Endodermal cell (in vitro differentiated cells): ENCODE measurements around the gene PODXL2. TPM values are rescaled to one million over a fixed set of nuclear protein-coding genes. Genes with fewer than 3 reads are reported as not detected.

ENCODE experiments used
- DNase-seq: peaks from one replicate; pipeline ENCODE4 v3.0.0-alpha.2; 2017
- H3K27ac ChIP-seq: 2 replicates; pipeline ENCODE4 v1.5.1; 2013; ENCODE audit warnings: mild to moderate bottlenecking, low read depth, low read length, moderate library complexity
- H3K27me3 ChIP-seq: 2 replicates; pipeline ENCODE4 v1.6.1; 2013; ENCODE audit warnings: mild to moderate bottlenecking, low read length, moderate library complexity; ENCODE audit not compliant: insufficient read depth, control insufficient read depth, poor library complexity, severe bottlenecking
- H3K36me3 ChIP-seq: 2 replicates; pipeline ENCODE4 v1.7.0; 2013; ENCODE audit warnings: mild to moderate bottlenecking, low read length, moderate library complexity; ENCODE audit not compliant: control insufficient read depth, insufficient read depth
- H3K4me1 ChIP-seq: one replicate; pipeline ENCODE4 v1.7.0; 2013; ENCODE audit warnings: low read length; ENCODE audit not compliant: control insufficient read depth, insufficient read depth
- H3K4me3 ChIP-seq: 2 replicates; pipeline ENCODE4 v1.5.1; 2013; ENCODE audit warnings: mild to moderate bottlenecking, low read length, moderate library complexity
- H3K9ac ChIP-seq: 2 replicates; pipeline ENCODE4 v1.6.1; 2013; ENCODE audit warnings: mild to moderate bottlenecking, low read length, moderate library complexity; ENCODE audit not compliant: poor library complexity, severe bottlenecking; ENCODE audit errors: extremely low read depth
- H3K9me3 ChIP-seq: 2 replicates; pipeline ENCODE4 v1.6.1; 2013; ENCODE audit warnings: mild to moderate bottlenecking, low read length, moderate library complexity; ENCODE audit not compliant: control insufficient read depth
- H3K27ac Mint-ChIP-seq: 2 replicates; pipeline ENCODE4 v1.8.0; 2020; ENCODE audit warnings: mixed read lengths
- H3K27me3 Mint-ChIP-seq: 2 replicates; pipeline ENCODE4 v1.8.0; 2021; ENCODE audit warnings: mild to moderate bottlenecking, mixed read lengths; ENCODE audit not compliant: insufficient read depth
- H3K36me3 Mint-ChIP-seq: 2 replicates; pipeline ENCODE4 v1.8.0; 2020; ENCODE audit warnings: low read depth, mixed read lengths
- H3K4me1 Mint-ChIP-seq: 2 replicates; pipeline ENCODE4 v1.8.0; 2020; ENCODE audit warnings: mixed read lengths
- H3K4me3 Mint-ChIP-seq: 2 replicates; pipeline ENCODE4 v1.8.0; 2020; ENCODE audit warnings: mild to moderate bottlenecking, moderate library complexity, mixed read lengths
- H3K9me3 Mint-ChIP-seq: 2 replicates; pipeline ENCODE4 v1.8.0; 2020; ENCODE audit warnings: mild to moderate bottlenecking, mixed read lengths
- WGBS, 2 experiments: methylation state at CpG; one replicate each; pipeline versions ENCODE4 v1.1.5 to v1.1.7; 2013; ENCODE audit warnings: missing lambda C conversion rate in 2 of 2, mixed read lengths in 1 of 2; ENCODE audit not compliant: insufficient coverage in 1 of 2, insufficient read length in 1 of 2; 5-methylcytosine and 5-hydroxymethylcytosine counted together
- total RNA-seq, 2 donors: library from RNA; stranded (reverse); fragmentation: NEBNext Ultra II Directional in 1 of 2; extraction: Animal tissue kit (Norgen Biotek cat#: 25700) in 1 of 2; gene quantifications; 2 replicates in 1 of 2; 3 replicates in 1 of 2; pipeline ENCODE4 v1.2.1, GENCODE V29; 2021
- TF ChIP-seq, protein P1 (sequence below): fragments of 200-600 bp; sonication (generic); conservative IDR thresholded peaks from 2 replicates; pipeline ENCODE4 v1.5.0; 2021; ENCODE audit warnings: antibody characterized with exemption, mild to moderate bottlenecking

The PODXL2 gene
- total RNA-seq, 2 donors from 2014 or later: 11.8 to 16.5 TPM

DNA sequence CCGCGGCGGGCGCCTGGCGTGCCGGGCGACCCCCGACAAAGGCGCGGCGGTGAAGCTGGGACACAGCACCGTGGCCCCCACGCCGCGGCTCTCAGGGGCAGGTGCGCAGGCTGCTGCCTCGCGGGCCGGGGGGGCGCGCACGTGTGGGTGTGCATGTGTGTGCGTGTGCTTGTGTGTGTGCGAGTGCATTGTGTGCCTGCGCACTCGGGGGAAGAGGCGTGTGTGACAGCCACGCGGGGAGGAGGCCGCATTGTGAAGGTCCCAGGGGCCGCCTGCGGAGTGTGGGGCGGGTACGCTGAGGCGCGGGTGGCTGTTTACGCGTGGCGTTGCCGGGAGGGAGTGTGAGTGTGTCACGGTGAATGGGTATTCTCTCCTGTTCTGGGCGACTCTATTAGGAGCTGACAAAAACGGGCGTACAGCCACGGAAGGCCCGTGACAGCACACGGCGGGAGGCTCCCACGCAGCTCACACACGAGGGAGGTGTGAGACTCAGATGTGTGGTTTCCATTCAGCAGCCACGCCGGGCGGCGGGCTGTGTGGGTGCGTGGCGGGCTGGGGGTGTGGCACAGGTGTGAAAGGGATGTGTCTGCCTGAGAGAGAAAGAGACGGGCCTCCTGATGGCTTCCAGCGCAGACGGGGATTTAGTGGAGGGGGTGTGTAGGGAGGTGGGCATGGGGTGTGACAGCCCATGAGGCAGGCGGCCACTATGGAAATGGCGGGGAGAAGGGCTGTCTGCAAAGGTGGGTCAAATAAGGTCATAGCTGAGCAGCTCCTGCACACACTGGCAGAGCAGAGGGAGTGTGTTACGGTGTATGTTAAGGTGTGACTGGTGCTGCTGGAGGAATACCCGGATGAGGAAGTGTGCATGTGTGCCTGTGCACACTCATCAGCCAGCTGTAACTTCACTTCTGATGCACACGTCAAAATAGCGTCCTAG, 750 bp downstream of the PODXL2 start:
- TF ChIP-seq, protein P1, sequence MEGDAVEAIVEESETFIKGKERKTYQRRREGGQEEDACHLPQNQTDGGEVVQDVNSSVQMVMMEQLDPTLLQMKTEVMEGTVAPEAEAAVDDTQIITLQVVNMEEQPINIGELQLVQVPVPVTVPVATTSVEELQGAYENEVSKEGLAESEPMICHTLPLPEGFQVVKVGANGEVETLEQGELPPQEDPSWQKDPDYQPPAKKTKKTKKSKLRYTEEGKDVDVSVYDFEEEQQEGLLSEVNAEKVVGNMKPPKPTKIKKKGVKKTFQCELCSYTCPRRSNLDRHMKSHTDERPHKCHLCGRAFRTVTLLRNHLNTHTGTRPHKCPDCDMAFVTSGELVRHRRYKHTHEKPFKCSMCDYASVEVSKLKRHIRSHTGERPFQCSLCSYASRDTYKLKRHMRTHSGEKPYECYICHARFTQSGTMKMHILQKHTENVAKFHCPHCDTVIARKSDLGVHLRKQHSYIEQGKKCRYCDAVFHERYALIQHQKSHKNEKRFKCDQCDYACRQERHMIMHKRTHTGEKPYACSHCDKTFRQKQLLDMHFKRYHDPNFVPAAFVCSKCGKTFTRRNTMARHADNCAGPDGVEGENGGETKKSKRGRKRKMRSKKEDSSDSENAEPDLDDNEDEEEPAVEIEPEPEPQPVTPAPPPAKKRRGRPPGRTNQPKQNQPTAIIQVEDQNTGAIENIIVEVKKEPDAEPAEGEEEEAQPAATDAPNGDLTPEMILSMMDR: no peak
- Histone ChIP-seq H3K4me1 (no peaks in the 10 kb centered on the region), H3K4me3 (peak overlapping the region; percentile 73), H3K27me3 (peaks cover 32% of the 10 kb centered on the region), H3K36me3 (no peaks in the 10 kb centered on the region), H3K9ac (no peak overlapping the region), H3K9me3 (no peaks in the 10 kb centered on the region), H3K27ac (no peak overlapping the region)
- H3K36me3 Mint-ChIP-seq: no peaks in the 10 kb centered on the region
- no peaks in the 10 kb centered on the region for H3K4me1 Mint-ChIP-seq
- peaks cover 56% of the 10 kb centered on the region for H3K27me3 Mint-ChIP-seq
- peaks cover 4% of the 10 kb centered on the region for H3K9me3 Mint-ChIP-seq
- 49 to 71% methylated on average over 26 to 65 of the region's 65 CpGs for WGBS, 2 experiments
- H3K27ac Mint-ChIP-seq: no peak overlapping the region
- no peak for DNase-seq
- peak overlapping the region; percentile 61 for H3K4me3 Mint-ChIP-seq

DNA sequence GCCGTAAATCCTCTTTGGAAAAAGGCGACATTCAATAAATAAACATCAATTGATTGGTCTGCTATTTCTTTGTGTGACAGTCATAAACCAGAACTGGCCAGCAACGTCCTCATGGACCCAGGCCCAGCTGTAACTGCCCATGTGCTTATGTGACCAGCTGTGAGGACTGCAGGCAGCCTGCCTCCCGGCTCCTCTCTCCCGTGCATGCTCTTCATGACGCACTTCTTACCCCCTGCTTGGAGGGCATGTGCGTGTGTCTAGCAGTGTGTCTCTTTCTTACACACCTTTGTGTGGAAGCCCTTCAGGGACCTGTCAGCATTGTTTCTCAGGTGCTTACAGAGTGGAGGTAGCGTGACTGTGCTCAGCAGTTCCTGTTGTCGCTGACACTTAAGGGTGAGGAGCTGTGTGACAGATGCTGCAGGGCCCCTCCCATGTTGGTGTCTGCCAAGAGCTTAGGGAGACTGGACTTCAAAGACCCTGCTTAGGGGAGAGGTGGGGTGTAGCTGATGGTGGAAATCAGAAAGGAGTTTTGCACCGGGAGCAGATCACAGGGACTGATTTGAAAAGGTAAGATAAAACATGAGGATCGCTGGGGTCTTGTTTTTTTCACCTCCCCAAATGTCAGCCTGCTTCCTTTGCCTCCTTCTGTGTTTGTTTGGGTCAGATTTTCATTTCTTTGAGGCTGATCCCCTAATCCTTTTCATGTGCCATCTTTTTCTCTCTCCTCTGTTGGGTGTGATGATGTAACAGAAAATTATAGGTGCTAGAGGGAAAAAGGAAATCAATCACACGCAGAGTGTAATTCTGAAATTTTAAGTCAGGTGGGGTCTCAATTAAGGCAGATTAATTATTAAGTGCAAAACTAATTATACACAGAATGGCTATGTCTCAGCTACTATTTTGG, 2.1 kb downstream of the PODXL2 start:
- no peak overlapping the region for H3K4me3 Mint-ChIP-seq
- H3K9me3 ChIP-seq: no peaks in the 10 kb centered on the region
- H3K27me3 Mint-ChIP-seq: peaks cover 51% of the 10 kb centered on the region
- DNase-seq: no peak
- H3K4me3 ChIP-seq: no peak overlapping the region
- TF ChIP-seq, protein P1: no peak
- H3K36me3 Mint-ChIP-seq: no peaks in the 10 kb centered on the region
- H3K9ac ChIP-seq: no peak overlapping the region
- no peaks in the 10 kb centered on the region for H3K4me1 ChIP-seq
- H3K4me1 Mint-ChIP-seq: no peaks in the 10 kb centered on the region
- WGBS, 2 experiments: 91 to 94% methylated on average over 10 to 12 of the region's 12 CpGs
- H3K27ac ChIP-seq: no peak overlapping the region
- peaks cover 4% of the 10 kb centered on the region for H3K9me3 Mint-ChIP-seq
- no peak overlapping the region for H3K27ac Mint-ChIP-seq
- H3K27me3 ChIP-seq: peaks cover 27% of the 10 kb centered on the region
- no peaks in the 10 kb centered on the region for H3K36me3 ChIP-seq

DNA sequence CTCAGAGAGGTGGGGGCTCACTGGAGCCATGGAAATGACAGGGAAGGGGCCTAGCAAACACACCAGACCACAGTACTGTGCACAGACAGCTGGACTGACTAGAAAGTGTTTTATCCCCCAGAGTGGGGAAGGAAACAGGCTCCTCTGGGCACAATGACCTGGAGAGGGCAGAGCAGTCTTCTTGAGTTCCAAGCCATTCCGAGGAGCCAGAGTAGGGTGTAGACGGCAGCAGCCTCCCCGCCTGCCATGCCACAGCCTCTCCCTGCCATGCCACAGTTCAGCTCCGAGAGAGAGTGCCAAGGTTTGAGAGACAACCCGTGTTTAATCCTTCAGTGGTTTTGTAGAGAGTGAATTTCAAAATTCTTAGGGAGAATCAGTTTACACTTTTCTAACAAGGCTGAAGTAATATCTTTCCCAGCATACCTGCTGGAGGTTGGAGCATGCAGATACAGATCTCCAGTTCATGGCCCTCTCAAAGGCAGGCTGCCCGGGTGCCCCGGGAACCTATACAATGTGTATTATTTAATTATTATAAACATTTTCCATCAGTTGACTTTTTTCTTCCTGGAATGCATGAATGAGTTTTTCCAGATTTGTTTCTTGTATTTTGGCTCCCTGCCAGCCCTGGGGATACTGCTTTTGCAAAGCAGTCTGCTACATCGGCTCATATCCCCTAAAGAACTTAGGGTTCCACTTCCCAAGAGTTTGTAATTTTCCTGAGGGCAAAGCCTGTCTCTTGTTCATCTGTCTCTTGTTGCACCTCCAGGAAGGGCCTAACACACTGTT, 3.2 kb downstream of the PODXL2 start:
- Histone ChIP-seq H3K4me1 (no peaks in the 10 kb centered on the region), H3K27ac (no peak overlapping the region), H3K36me3 (no peaks in the 10 kb centered on the region), H3K27me3 (peaks cover 16% of the 10 kb centered on the region), H3K4me3 (no peak overlapping the region), H3K9ac (no peak overlapping the region), H3K9me3 (no peaks in the 10 kb centered on the region)
- no peak for DNase-seq
- Mint-ChIP-seq H3K4me3 (no peak overlapping the region), H3K36me3 (no peaks in the 10 kb centered on the region), H3K4me1 (no peaks in the 10 kb centered on the region), H3K27ac (no peak overlapping the region), H3K27me3 (peaks cover 39% of the 10 kb centered on the region), H3K9me3 (peaks cover 4% of the 10 kb centered on the region)
- 92 to 93% methylated on average over 6 of the region's 8 CpGs for whole genome bisulfite sequencing, 2 experiments
- TF ChIP-seq, protein P1: peak; percentile 17
